HepG2 (cell line): ENCODE measurements around the gene HNF1B. TPM values are rescaled to one million over a fixed set of nuclear protein-coding genes. Genes with fewer than 3 reads are reported as not detected.

Source experiments
- FOXA1 ChIP-seq, 2 experiments: fragments of 450-650 bp in 1 of 2; sonication (generic) in 1 of 2; formaldehyde crosslinking in 1 of 2; IDR thresholded peaks; 2 replicates each; pipeline versions ENCODE4 v1.4.0 to v1.6.1; 2016 to 2020; ENCODE audit warnings: missing genetic modification reagents in 1 of 2
- GABPB1 ChIP-seq: IDR thresholded peaks from 2 replicates; pipeline ENCODE4 v1.6.1; 2016; ENCODE audit warnings: mild to moderate bottlenecking, missing genetic modification reagents, moderate library complexity, missing compliant biosample characterization
- GLI4 ChIP-seq: sonication (generic); formaldehyde crosslinking; IDR thresholded peaks from 2 replicates; pipeline ENCODE4 v1.5.1; 2020; ENCODE audit warnings: missing genetic modification reagents, mild to moderate bottlenecking, moderate library complexity, borderline replicate concordance
- HNRNPH1 ChIP-seq: fragments of 200-400 bp; formaldehyde crosslinking; optimal IDR thresholded peaks from 2 replicates; pipeline ENCODE3; 2017; ENCODE audit warnings: mild to moderate bottlenecking, low read depth, low read length
- KLF11 ChIP-seq: IDR thresholded peaks from 2 replicates; pipeline ENCODE4 v1.6.1; 2016; ENCODE audit warnings: missing compliant biosample characterization
- NFKB2 ChIP-seq: sonication (generic); formaldehyde crosslinking; IDR thresholded peaks from 2 replicates; pipeline ENCODE4 v1.4.0; 2020; ENCODE audit warnings: missing genetic modification reagents, borderline replicate concordance
- TSC22D2 ChIP-seq: sonication (generic); formaldehyde crosslinking; IDR thresholded peaks from 2 replicates; pipeline ENCODE4 v1.5.1; 2020; ENCODE audit warnings: missing genetic modification reagents, mild to moderate bottlenecking, borderline replicate concordance
- ZNF264 ChIP-seq: sonication (generic); formaldehyde crosslinking; IDR thresholded peaks from 2 replicates; pipeline ENCODE4 v1.4.0; 2020; ENCODE audit warnings: missing genetic modification reagents
- polyA plus RNA-seq, 8 experiments: library from polyadenylated mRNA; depleted of rRNA in 3 of 8; stranded (reverse) in 7 of 8; unstranded in 1 of 8; fragments of >200 nt; fragmentation: Illumina TruSeq in 4 of 8; extraction: Trizol in 4 of 8; gene quantifications; 2 replicates each; pipeline versions ENCODE4 v1.2.1 to v1.2.3, GENCODE V29; 2011 to 2016; ENCODE audit warnings: low read depth in 4 of 8, missing spikeins in 1 of 8, mixed read lengths in 1 of 8; ENCODE audit not compliant: insufficient read depth in 1 of 8
- total RNA-seq, 5 experiments: library from RNA; depleted of rRNA; stranded (reverse); fragments of >200 nt; fragmentation: Illumina TruSeq; extraction: Trizol; gene quantifications; 2 replicates each; pipeline ENCODE4 v1.2.3, GENCODE V29; 2016; ENCODE audit warnings: low read depth in 1 of 5
- TF ChIP-seq, protein P1 (sequence below): sonication (generic); formaldehyde crosslinking; IDR thresholded peaks from 2 replicates; pipeline ENCODE4 v1.4.0; 2020; ENCODE audit warnings: mild to moderate bottlenecking, missing genetic modification reagents
- TF ChIP-seq, protein P2 (sequence below): sonication (generic); formaldehyde crosslinking; IDR thresholded peaks from 2 replicates; pipeline ENCODE4 v1.4.0; 2020; ENCODE audit warnings: missing genetic modification reagents, borderline replicate concordance
- TF ChIP-seq, protein P3 (sequence below): sonication (generic); formaldehyde crosslinking; IDR thresholded peaks from 2 replicates; pipeline ENCODE4 v1.8.0; 2022; ENCODE audit warnings: mild to moderate bottlenecking, missing genetic modification reagents, borderline replicate concordance
- TF ChIP-seq, protein P4 (sequence below): IDR thresholded peaks from 2 replicates; pipeline ENCODE4 v1.6.1; 2012; ENCODE audit warnings: inconsistent platforms

HNF1B gene
- total and polyA plus RNA-seq, 2 of the 13 experiments (the other 11 are each of a cell fraction or from before 2014, with no cell fraction given): 1.9 to 5.3 TPM

DNA sequence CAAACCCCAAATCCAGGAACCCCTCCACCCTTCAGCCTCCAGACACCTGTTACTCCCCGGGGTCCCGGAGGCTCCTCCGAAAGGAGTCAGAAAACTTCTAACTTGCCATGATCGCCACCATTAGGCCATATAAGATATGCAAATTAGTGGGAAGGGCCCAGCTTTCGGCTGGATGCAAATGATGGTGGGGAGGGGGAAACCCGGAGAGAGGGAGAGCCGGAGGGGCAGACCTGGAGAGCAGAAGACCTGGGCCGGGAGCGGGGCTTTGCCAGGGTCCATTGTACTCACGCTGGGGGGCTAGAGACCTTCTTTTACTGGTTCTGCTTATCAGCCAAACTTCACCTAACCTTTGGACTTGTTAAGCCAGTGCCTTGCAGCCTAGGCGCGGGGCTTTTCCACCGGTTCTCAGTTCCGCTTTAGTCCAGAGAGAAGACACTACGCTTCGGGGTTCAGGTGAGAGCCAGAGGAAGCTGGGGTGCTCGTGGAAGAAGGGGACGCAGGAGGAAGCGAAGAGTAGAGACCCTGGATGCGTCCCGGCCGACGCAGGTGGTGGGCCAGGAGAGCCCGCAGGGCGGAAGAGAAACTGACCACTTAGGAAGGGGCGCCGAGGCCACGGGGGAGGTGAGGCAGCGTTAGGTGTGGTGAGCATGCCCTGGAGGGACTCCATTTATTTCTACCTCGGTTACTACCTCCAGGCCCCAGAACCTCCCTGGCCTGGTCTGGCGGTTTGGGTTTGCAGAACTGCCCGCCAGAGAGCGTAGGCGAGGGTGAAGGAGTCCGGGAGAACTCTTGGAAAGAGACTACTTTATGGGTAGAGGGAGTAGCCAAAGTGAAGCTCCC lies at the start of gene HNF1B (continued):
- TF ChIP-seq, protein P1, sequence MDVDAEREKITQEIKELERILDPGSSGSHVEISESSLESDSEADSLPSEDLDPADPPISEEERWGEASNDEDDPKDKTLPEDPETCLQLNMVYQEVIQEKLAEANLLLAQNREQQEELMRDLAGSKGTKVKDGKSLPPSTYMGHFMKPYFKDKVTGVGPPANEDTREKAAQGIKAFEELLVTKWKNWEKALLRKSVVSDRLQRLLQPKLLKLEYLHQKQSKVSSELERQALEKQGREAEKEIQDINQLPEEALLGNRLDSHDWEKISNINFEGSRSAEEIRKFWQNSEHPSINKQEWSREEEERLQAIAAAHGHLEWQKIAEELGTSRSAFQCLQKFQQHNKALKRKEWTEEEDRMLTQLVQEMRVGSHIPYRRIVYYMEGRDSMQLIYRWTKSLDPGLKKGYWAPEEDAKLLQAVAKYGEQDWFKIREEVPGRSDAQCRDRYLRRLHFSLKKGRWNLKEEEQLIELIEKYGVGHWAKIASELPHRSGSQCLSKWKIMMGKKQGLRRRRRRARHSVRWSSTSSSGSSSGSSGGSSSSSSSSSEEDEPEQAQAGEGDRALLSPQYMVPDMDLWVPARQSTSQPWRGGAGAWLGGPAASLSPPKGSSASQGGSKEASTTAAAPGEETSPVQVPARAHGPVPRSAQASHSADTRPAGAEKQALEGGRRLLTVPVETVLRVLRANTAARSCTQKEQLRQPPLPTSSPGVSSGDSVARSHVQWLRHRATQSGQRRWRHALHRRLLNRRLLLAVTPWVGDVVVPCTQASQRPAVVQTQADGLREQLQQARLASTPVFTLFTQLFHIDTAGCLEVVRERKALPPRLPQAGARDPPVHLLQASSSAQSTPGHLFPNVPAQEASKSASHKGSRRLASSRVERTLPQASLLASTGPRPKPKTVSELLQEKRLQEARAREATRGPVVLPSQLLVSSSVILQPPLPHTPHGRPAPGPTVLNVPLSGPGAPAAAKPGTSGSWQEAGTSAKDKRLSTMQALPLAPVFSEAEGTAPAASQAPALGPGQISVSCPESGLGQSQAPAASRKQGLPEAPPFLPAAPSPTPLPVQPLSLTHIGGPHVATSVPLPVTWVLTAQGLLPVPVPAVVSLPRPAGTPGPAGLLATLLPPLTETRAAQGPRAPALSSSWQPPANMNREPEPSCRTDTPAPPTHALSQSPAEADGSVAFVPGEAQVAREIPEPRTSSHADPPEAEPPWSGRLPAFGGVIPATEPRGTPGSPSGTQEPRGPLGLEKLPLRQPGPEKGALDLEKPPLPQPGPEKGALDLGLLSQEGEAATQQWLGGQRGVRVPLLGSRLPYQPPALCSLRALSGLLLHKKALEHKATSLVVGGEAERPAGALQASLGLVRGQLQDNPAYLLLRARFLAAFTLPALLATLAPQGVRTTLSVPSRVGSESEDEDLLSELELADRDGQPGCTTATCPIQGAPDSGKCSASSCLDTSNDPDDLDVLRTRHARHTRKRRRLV (CRISPR knock-in tag): peak; percentile 51; the same call in 1 of the 2 replicates
- TF ChIP-seq, protein P2, sequence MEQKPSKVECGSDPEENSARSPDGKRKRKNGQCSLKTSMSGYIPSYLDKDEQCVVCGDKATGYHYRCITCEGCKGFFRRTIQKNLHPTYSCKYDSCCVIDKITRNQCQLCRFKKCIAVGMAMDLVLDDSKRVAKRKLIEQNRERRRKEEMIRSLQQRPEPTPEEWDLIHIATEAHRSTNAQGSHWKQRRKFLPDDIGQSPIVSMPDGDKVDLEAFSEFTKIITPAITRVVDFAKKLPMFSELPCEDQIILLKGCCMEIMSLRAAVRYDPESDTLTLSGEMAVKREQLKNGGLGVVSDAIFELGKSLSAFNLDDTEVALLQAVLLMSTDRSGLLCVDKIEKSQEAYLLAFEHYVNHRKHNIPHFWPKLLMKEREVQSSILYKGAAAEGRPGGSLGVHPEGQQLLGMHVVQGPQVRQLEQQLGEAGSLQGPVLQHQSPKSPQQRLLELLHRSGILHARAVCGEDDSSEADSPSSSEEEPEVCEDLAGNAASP (CRISPR knock-in tag): no peak
- TF ChIP-seq TSC22D2 (no peak), KLF11 (0 out of 2 replicates have a peak, but pooled peaks have one; percentile 20), FOXA1 (IDR thresholded peaks at IDR 0.05) (no peak), FOXA1 (CRISPR knock-in tag; IDR thresholded peaks at IDR 0.05) (no peak), ZNF264 (CRISPR knock-in tag) (0 out of 2 replicates have a peak, but pooled peaks have one; percentile 46), NFKB2 (CRISPR knock-in tag) (peak; percentile 91; the same call in 1 of the 2 replicates), GABPB1 (peak; percentile 27; the same call in 1 of the 2 replicates), GLI4 (no peak), HNRNPH1 (no peak)
- TF ChIP-seq, protein P3, sequence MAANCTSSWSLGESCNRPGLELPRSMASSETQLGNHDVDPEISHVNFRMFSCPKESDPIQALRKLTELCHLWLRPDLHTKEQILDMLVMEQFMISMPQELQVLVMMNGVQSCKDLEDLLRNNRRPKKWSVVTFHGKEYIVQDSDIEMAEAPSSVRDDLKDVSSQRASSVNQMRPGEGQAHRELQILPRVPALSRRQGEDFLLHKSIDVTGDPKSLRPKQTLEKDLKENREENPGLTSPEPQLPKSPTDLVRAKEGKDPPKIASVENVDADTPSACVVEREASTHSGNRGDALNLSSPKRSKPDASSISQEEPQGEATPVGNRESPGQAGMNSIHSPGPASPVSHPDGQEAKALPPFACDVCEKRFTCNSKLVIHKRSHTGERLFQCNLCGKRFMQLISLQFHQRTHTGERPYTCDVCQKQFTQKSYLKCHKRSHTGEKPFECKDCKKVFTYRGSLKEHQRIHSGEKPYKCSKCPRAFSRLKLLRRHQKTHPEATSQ (CRISPR knock-in tag): 0 out of 2 replicates have a peak, but pooled peaks have one; percentile 52
- TF ChIP-seq, protein P4, sequence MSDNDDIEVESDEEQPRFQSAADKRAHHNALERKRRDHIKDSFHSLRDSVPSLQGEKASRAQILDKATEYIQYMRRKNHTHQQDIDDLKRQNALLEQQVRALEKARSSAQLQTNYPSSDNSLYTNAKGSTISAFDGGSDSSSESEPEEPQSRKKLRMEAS: 0 out of 2 replicates have a peak, but pooled peaks have one; percentile 6
